CD4-positive, alpha-beta T cell treated with Interleukin-2 at 100 ng/mL for 4 hours (primary cell): ENCODE data around the gene CYP27B1.
A peak's percentile ranks its signal among the peaks of the same experiment; 100 is the strongest.

Experiments
- DNase-seq: peaks from one replicate; pipeline ENCODE4 v3.0.0-alpha.2; 2020; ENCODE audit warnings: low spot score

Gene CYP27B1

GRCh38 chr12:57735952-57736740 is 30.7 kb downstream of the CYP27B1 start:
- no peak for DNase-seq

DNA sequence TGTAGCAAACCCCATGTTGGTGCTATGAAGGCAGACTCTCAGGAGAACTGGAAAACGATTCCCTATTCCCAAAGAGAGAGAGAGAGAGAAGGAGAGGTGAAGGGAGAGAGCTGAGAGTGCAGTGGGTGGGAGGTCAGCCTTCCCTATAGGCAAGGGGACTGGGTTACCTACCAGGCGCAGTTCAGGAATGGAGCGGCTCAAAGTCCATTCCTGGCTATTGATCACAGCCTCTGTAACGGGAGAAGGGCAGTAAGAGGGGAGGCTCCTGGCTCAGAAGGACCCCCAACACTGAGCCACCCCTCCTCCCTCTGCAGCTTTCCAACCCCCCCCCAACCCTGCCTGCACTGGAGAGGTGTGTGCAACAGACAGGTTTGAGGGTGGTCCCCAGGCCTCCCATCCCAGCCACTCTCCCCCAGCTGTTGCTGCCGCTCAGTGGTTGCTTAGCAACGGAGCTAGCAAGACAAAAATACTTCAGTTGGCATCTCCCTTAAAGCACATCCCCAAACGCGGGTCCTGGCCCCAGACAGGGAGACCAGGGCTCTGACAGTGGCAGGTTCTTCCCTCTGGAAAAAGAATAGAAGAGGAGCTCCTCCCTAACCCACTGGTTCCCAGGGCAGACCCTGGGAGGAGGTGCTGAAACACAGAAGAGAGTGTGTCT is 31.6 kb downstream of the CYP27B1 start:
- DNase-seq = no peak

DNA sequence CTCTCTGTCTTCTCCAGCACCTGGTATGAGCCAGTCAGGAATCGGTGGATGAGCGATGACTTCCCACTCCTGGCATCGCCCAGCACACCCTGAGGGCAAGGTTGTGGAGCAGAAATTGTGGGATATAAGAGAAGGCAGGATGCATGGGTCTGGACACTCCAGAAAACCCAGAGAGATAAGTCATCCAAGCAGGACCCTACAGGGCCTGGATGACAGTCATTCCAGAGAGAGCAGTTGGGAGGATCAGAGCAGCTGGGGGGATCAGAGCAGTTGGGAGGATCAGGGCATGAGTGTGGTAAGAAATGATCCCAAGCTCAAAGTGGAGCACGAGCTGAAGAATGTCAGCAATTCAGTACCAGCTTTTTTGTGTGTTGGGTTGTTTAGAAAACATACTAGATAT is 32.3 kb downstream of the CYP27B1 start:
- DNase-seq = no peak

- DNase-seq = no peak
Measured at GRCh38 chr12:57733928-57734327, 33.0 kb downstream of the CYP27B1 start.

GRCh38 chr12:57732726-57733593 is 33.9 kb downstream of the CYP27B1 start:
- DNase-seq = no peak

DNA sequence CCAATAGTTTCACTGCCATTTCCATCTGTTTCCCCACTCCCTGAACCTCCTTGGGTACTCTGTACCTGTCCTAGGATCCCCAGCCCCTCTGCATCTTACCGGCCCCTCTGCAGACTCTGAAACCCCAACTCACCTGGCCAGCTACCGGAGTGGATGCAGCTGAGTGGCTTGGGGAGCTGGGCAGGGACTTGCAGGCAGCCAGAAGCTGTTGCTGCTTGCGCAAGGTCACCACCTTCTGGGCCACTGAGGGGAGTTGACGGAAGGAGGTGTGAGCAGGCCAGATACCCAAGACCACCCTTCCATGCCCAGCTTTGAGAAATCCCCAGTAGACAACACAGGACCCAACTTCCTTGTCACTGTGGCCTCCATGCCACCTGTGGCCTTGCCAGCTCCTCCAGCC is 34.6 kb downstream of the CYP27B1 start:
- DNase-seq = no peak

DNA sequence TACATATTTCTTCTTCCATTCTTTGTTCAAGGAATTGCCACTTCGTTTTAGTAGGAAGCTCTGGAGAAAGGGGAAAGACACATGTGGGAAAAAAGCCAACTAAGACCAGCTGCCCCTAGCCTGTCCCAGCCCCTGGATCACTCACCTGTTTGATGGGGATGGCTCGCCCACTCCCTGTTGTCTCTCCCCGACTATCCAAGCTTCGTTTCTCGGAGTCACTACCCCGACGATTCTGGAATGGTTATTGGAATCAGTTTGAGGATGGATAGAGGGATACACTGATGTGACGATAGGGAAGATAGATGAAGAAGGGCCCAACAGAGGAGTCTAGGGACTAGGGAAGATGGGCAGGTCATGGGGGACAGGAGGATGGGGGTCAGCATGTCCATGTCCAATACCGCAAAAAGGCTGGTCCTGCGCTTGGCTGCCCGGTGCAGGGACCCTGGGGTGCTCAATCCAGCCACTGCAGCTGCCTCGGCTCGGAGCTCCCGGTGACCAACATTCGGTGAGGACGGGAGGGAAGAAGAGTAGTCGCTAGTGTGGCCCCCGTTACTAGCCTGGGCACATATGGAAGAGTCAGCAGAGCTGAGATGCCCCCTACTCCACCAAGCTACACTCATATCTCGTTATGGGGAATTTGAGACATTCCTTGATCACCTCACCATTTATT is 35.3 kb downstream of the CYP27B1 start:
- DNase-seq = no peak

DNA sequence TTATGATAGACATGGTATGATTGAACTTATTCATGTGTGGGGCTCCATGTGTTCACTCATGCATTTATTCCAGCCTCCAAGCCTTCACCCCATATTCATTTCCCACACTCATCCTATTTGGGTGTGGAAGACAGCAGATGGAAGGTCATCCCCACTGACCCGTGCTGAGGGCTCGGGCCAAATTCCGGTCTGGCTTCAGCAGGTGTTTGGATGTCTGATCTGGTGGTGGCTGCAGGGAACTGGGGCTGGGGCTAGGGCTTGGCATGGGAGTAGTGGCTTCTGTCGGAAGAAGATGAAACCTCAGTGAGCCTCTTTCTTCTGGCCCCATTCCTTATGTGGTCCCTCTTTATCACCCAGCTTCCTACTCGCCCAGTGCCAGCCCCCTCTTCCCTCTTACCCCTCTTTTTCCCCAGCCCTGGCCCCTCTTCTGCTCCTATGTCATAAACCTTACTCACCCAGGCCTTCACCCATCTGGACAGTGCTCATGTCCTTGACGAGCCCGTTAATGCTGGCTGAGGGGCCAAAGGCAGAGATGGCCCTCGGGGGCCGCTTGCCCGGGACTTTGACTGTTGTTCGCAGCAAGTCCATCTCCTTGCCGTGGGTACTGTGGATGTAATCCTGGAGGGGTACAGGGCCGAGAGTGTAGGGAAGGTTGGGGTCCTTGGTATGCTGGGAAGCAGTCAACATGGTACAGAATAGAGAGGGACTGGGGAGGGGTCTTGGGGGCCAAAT is 36.4 kb downstream of the CYP27B1 start:
- no peak for DNase-seq

- DNase-seq = no peak
Measured at GRCh38 chr12:57729321-57729844, 37.5 kb downstream of the CYP27B1 start.

- no peak for DNase-seq
Measured at GRCh38 chr12:57727758-57728395, 39.0 kb downstream of the CYP27B1 start.

DNA sequence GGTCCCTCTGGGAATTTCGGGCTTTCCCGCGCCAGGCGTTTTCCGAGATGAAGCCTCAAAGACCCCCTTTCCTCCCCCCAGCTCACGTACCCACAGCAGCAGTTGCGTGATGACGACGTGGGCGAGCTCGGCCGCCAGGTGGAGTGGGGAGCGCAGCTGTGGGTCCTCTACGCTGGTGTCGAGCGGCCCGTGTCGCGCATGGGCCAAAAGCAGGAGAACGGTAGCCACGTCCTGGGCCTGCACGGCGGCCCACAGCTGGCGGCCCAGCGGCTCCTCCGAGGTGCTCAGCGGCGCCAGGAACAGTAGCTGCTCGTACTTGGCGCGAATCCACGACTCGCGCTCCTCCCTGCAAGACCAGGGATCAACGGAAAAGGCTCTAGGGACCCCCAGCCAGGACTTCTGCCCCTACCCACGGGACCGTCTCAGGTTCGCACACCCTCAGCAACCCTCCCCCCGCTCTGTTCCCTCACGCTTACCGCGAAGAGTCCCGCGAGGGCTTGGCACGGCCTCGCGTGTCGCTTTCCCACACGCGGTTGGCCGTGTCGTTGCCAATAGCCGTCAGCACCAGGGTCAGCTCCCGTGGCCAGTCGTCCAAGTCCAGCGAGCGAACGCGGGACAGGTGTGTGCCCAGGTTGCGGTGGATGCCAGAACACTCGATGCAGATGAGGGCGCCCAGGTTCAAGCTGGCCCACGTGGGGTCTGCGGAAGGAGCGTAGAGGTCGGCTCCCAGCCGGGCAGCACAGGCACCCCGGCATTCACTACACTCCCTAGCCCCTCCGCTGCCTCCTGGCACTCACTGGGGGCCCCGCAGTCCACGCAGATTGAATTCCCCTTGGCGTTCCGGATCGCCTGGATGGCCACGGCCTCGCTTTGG is 39.8 kb downstream of the CYP27B1 start:
- DNase-seq = no peak

GRCh38 chr12:57726151-57726883 is 40.6 kb downstream of the CYP27B1 start:
- peak; percentile 23 for DNase-seq

DNA sequence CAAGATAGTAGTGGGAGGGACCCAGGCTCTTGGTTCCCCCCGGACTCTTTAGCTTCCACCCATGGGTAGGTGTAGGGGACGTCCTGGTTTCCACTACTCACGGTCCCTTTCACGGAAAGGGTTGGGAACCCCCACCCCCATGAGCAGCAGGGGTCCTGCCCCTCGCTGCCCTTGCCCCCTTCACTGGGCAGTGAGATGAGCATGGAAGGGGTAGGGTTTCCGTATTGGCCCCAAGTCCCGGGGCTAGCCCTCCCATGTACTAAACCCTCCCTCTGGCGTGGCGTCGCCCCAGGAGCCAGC is 41.1 kb downstream of the CYP27B1 start:
- no peak for DNase-seq

DNA sequence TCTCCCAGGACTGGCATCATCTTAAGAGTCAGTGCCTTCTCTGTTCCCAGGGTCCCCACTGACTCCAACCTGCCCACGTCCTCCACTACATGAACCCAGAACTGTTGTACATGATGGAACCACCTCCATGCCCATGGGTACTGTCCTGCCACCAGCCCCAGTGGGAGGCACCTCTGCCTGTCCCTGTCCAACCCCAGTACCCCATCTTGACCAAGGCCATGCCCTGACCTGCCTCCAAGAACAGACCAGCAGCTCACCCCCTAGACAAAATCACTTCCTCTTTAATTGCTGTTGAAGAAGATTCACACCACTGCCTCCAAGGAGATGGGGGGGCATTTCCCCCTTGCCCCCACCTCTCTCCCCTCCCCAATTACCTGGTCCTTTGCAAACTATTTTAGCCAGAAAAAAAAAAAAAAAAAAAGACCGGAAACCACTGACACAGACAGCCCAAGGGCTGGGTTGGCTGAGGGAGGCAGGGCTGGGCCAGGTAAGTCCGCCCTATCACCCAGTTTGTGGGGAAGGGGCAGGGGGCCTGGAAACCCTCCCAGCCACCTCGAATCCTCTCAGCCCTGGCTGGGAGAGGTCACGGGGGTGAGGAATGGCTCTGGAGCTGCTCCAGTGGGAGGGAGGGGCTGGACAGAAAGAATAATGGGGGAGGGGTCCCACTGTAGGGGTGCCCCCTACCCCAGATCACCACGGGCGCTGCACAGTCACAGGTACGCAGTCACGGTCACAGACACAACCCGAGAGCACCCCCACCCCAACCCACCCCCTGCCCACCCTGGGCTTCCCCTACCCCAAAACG is 41.7 kb downstream of the CYP27B1 start:
- DNase-seq = no peak

DNA sequence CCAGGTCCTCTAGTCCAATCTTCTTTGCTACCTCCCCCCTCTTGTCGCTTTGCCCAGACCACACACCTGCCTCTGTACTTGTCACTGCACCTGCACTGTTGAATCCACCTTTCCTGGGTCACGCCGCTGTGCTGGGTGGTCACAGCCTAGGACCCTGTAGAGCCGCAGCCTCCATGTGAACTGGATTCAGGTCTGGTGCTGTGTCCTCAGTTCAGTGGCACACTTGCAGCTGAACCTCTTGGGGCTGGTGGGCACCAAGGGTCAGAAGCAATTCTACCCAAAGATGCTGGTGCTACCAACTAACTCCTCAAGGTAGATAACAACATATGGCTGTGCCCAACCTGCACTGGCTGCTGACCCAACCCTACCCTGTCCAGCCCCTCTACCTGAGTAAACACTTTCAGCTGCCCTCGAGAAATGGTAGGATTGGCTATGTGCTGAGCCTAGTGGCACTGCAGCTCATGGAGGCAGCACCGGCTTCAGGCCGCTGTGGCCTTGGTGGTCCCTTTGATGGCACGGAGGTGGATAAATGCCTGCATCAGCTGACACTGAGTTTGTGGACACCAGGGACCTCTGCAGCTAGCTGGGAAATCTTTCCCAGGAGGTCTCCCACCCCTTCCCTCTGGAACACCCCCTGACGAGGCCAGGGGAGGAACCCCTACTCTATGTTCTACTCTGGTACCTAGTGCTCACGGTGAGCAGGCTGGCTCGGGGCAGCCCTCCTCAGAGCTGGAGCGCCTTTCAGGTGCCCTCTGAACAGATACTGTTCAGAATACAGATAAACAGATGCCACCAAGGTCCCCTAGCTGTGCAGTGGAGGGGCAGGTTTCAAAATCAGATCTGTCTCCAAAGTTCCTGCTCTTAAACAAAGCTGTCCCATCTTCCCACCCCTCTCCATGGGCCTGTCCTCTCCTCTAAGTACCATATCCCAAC is 42.6 kb downstream of the CYP27B1 start:
- no peak for DNase-seq

GRCh38 chr12:57723630-57723962 is 43.3 kb downstream of the CYP27B1 start:
- DNase-seq = no peak
